Sigmoid colon (tissue), 4 donors: ENCODE measurements around the gene TMEM219.

Experiments
- EP300 ChIP-seq, 4 donors: sonication (generic); formaldehyde crosslinking; IDR thresholded peaks; one replicate each; pipeline ENCODE4 v1.6.1; 2017; ENCODE audit warnings: antibody characterized with exemption in 4 of 4
- POLR2A ChIP-seq, 2 donors: fragments of 450-650 bp; IDR thresholded peaks; one replicate each; pipeline ENCODE4 v1.6.1; 2016; ENCODE audit warnings: antibody characterized with exemption in 2 of 2, mild to moderate bottlenecking in 2 of 2, moderate library complexity in 2 of 2
- POLR2AphosphoS5 ChIP-seq, 4 donors: sonication (generic); formaldehyde crosslinking; IDR thresholded peaks; one replicate each; pipeline ENCODE4 v1.6.1; 2017; ENCODE audit warnings: antibody characterized with exemption in 4 of 4
- TF ChIP-seq, protein P1 (sequence below), 4 experiments: fragments of 450-650 bp in 3 of 4; fragments of 200-600 bp in 1 of 4; IDR thresholded peaks; one replicate each; pipeline ENCODE4 v1.5.1; 2016 to 2019; ENCODE audit warnings: antibody characterized with exemption in 4 of 4, mild to moderate bottlenecking in 3 of 4, moderate library complexity in 2 of 4

DNA sequence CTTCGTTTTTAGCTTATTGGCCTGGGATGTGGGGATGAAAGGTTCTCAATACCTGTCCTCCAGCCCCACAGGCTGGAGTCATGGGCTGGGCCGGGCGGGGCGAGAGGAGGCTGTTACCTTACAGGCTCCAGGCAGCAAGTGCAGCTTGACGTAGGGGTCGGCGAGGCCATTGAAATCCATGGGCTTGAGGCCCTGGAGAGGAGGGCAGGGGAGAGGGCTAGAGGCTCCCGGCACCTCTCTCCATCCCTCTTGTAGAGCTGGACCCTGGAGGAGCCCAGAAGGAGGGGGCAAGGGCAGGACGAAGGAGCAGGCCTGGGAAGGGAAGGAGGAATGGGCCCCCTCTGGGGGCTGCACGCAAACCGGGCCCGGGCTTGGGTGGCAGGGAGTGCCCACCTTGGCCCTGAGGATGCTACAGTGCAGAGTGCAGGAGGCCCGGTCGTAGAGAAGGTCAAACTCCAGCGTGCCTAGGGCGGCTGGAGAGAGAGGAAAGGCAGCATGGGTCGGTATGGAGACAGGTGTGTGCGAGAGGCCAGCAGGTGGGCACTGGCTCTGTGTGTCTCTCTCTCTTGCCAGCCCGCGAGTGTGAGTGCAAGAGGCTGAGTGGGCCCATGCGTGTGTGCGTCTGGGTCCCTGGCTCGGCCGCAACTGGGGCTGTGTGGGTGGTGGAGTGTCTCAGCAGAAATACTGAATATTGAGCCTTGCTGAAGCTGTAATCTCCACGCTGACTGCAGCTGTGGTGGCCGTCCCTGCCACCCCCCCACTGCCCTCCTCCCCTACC lies 47.4 kb downstream of the TMEM219 start:
- TF ChIP-seq, protein P1, sequence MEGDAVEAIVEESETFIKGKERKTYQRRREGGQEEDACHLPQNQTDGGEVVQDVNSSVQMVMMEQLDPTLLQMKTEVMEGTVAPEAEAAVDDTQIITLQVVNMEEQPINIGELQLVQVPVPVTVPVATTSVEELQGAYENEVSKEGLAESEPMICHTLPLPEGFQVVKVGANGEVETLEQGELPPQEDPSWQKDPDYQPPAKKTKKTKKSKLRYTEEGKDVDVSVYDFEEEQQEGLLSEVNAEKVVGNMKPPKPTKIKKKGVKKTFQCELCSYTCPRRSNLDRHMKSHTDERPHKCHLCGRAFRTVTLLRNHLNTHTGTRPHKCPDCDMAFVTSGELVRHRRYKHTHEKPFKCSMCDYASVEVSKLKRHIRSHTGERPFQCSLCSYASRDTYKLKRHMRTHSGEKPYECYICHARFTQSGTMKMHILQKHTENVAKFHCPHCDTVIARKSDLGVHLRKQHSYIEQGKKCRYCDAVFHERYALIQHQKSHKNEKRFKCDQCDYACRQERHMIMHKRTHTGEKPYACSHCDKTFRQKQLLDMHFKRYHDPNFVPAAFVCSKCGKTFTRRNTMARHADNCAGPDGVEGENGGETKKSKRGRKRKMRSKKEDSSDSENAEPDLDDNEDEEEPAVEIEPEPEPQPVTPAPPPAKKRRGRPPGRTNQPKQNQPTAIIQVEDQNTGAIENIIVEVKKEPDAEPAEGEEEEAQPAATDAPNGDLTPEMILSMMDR (IDR thresholded peaks at IDR 0.05) = no peak
- no peak for TF ChIP-seq POLR2A (IDR thresholded peaks at IDR 0.05)
- no peak for TF ChIP-seq POLR2AphosphoS5 (IDR thresholded peaks at IDR 0.05)
- no peak for TF ChIP-seq EP300 (IDR thresholded peaks at IDR 0.05)
